ENCODE data around the gene C1orf52. TPM values are rescaled to one million over a fixed set of nuclear protein-coding genes. Genes with fewer than 3 reads are reported as not detected.

The C1orf52 gene
- total RNA-seq, 1 donor from 2014 or later = 13.0 TPM

DNA sequence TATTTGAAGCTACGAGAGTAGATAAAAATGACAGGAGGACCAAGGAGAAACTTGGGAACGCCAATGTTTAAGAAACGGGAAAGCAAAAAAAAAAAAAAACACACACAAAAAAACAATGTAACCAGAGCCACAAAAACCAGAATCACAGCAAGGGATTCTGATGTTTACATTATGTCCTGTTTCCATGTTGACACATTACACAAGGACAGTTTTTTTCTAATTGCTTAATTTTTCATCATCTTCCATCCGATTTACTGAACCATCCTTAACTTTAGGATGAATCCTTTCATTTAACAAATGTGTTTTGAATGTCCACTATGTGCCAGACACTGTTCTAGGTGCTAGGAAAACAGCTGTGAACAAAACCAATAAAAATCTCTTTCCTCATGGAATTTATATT is 18.3 kb upstream of the C1orf52 start:
- TF ChIP-seq, protein P1, sequence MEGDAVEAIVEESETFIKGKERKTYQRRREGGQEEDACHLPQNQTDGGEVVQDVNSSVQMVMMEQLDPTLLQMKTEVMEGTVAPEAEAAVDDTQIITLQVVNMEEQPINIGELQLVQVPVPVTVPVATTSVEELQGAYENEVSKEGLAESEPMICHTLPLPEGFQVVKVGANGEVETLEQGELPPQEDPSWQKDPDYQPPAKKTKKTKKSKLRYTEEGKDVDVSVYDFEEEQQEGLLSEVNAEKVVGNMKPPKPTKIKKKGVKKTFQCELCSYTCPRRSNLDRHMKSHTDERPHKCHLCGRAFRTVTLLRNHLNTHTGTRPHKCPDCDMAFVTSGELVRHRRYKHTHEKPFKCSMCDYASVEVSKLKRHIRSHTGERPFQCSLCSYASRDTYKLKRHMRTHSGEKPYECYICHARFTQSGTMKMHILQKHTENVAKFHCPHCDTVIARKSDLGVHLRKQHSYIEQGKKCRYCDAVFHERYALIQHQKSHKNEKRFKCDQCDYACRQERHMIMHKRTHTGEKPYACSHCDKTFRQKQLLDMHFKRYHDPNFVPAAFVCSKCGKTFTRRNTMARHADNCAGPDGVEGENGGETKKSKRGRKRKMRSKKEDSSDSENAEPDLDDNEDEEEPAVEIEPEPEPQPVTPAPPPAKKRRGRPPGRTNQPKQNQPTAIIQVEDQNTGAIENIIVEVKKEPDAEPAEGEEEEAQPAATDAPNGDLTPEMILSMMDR (IDR thresholded peaks at IDR 0.05) = no peak
- TF ChIP-seq POLR2AphosphoS5 (IDR thresholded peaks at IDR 0.05; ENCODE audit: insufficient read depth in 1 of 2, low read depth in 1 of 2) (no peak), POLR2A (IDR thresholded peaks at IDR 0.05) (no peak)
- DNase-seq (ENCODE audit: extremely low spot score in 2 of 2) = no peak
- Histone ChIP-seq H3K27me3 (no peaks in the 10 kb centered on the region), H3K36me3 (no peaks in the 10 kb centered on the region), H3K4me1 (peaks cover 69% of the 10 kb centered on the region), H3K9me3 (no peaks in the 10 kb centered on the region), H3K27ac (peak overlapping the region; percentile 94), H3K4me3 (no peak overlapping the region)
- intact Hi-C loops (cut with DNase I) = no loop called here

DNA sequence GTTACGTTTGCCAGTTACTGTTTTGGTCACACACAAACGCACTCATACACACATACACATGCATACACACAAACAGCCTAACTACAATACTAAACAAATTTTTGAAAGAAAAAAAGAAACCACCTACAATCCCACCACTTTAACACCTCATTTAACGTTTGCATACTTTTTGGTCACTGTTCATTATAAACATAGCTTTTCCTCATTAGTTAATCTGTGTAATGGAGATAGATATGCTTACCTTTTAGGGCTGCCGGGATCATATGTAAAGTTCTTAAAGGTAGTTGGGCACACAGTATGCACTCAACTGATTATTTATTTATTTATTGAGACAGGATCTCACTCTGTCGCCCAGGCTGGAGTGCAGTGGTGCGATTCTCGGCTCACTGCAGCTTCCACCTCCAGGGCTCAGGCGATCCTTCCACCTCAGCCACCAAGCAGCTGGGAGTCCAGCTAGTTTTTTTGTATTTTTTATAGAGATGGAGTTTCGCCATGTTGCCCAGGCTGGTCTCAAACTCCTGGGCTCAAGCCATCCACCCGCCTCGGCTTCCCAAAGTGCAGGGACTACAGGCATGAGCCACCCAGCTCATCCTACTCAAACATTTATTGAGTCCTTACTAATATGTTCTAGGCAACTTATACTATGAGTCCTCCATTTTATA is 17.6 kb upstream of the C1orf52 start:
- no peaks in the 10 kb centered on the region for H3K27me3 ChIP-seq
- peak overlapping the region; percentile 94 for H3K27ac ChIP-seq
- peak overlapping the region; percentile 77 to 98 for H3K4me3 ChIP-seq
- no peak for DNase-seq (ENCODE audit: extremely low spot score in 2 of 2)
- TF ChIP-seq POLR2A (IDR thresholded peaks at IDR 0.05) = no peak
- TF ChIP-seq, protein P1 (IDR thresholded peaks at IDR 0.05) = no peak
- no peak for TF ChIP-seq POLR2AphosphoS5 (IDR thresholded peaks at IDR 0.05; ENCODE audit: insufficient read depth in 1 of 2, low read depth in 1 of 2)
- H3K36me3 ChIP-seq = no peaks in the 10 kb centered on the region
- H3K9me3 ChIP-seq = no peaks in the 10 kb centered on the region
- intact Hi-C loops (cut with DNase I) = no loop called here
- H3K4me1 ChIP-seq = peaks cover 71% of the 10 kb centered on the region

DNA sequence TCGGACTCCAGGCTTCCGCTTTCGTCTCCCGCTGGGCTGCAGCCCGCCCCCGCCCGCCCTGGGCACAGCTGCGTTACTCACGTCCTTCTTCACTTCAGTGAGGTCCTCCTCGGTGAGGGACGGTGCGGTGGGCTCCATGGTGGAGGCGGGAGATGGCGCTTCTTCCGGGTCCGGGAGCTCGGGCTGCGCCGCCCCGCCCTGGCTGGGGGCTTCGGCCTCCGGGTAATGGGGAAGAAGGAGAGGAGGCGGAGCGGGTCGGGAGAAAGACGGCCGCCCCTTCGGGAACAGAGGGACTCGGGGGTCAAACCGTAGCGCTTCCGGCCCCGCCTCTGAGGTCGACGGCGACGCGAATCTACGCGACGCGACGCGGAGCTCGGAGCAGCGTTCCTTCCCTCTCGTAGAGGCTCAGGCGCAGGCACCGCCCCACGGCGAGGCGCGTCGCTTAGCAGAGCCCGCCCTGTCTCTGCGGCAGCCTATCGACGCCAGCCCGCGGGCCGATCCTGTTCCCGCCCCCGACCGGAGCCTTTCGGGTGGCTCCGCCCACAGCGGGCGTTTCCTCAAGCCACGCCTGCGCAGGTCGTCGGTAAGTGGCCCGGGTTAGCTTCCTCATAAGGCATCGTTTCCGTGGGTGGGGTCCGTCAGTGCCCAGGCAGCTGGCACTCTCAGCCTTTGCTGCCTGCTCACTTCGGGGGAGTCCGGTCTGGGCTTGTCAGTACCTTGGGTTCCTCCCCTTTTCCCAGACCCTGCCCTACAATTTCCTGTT is 16.9 kb upstream of the C1orf52 start, which contains the start of gene BCL10:
Gene BCL10, minus strand, starts transcription at position 418 of the 763 bp plus-strand sequence. Its CDS starts 280 bp downstream, at position 138.
- Histone ChIP-seq H3K4me1 (peaks cover 74% of the 10 kb centered on the region), H3K27me3 (no peaks in the 10 kb centered on the region), H3K9me3 (no peaks in the 10 kb centered on the region), H3K36me3 (no peaks in the 10 kb centered on the region), H3K27ac (peak within 1 kb of the TSS; percentile 94), H3K4me3 (peak within 1 kb of the TSS; percentile 77 to 98)
- DNase-seq (ENCODE audit: extremely low spot score in 2 of 2) = peak; percentile 99
- intact Hi-C loops (cut with DNase I) = no loop called here
- TF ChIP-seq POLR2AphosphoS5 (IDR thresholded peaks at IDR 0.05; ENCODE audit: insufficient read depth in 1 of 2, low read depth in 1 of 2) = peak; percentile 95 to 98
- TF ChIP-seq, protein P1 (IDR thresholded peaks at IDR 0.05) = no peak
- TF ChIP-seq POLR2A (IDR thresholded peaks at IDR 0.05) = peak; percentile 6 to 76

DNA sequence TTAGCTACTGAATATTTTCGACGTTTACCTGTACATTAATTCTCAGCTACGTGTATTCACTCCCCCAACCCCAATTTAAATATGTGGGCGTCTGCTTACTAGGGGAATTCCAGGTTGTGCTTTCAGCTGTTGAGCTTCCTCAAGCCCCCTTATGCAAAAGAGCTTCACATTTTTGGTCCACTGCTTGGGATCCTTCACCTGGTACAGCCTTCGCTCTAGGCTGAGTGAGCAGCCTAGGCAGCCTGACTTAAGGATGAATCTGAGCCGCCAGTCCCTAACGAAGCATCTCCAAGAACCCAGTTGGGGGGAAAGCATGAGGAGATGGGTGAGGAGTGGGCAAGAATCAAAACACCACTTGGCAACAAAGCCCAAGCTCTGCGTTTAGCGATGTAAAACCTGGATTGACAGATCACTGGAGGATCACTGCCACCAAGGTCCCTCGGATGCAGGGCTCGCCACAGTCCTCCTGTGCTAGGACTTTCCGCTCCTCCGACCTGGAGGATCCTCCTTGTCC is 16.3 kb upstream of the C1orf52 start:
- Histone ChIP-seq H3K4me3 (peak overlapping the region; percentile 77 to 98), H3K27me3 (no peaks in the 10 kb centered on the region), H3K9me3 (no peaks in the 10 kb centered on the region), H3K4me1 (peaks cover 74% of the 10 kb centered on the region), H3K36me3 (peaks cover 0 to 6% of the 10 kb centered on the region in 2 donors), H3K27ac (peak overlapping the region; percentile 94)
- intact Hi-C loops (cut with DNase I) = no loop called here
- TF ChIP-seq, protein P1 (IDR thresholded peaks at IDR 0.05) = no peak
- TF ChIP-seq POLR2A (IDR thresholded peaks at IDR 0.05) = no peak
- TF ChIP-seq POLR2AphosphoS5 (IDR thresholded peaks at IDR 0.05; ENCODE audit: insufficient read depth in 1 of 2, low read depth in 1 of 2) = no peak
- no peak for DNase-seq (ENCODE audit: extremely low spot score in 2 of 2)
